Mucosa of descending colon (tissue), 3 donors: ENCODE measurements around the gene SPTLC2. TPM values are rescaled to one million over a fixed set of nuclear protein-coding genes. Genes with fewer than 3 reads are reported as not detected.

Experiments
- ATAC-seq: fragments of 200-7000 bp; cut with Tn5 transposase; one replicate; pipeline ENCODE4 v1.9.1; 2020; ENCODE audit warnings: mild to moderate bottlenecking, moderate library complexity
- DNase-seq, 3 donors: peaks; one replicate each; pipeline ENCODE4 v3.0.0-alpha.2; 2020
- H3K36me3 ChIP-seq: fragments of 200-600 bp; one replicate; pipeline ENCODE4 v1.8.0; 2021; ENCODE audit warnings: low read depth, mild to moderate bottlenecking
- H3K4me1 ChIP-seq: fragments of 200-600 bp; one replicate; pipeline ENCODE4 v1.8.0; 2021; ENCODE audit warnings: low read depth, mild to moderate bottlenecking
- H3K4me3 ChIP-seq: fragments of 200-600 bp; one replicate; pipeline ENCODE4 v1.8.0; 2021; ENCODE audit warnings: mild to moderate bottlenecking
- H3K9me3 ChIP-seq: fragments of 200-600 bp; one replicate; pipeline ENCODE4 v1.8.0; 2021; ENCODE audit warnings: mild to moderate bottlenecking
- intact Hi-C, 2 donors: fragments of 100-400 bp; cut with DNase I in 1 of 2; cut with micrococcal nuclease in 1 of 2; formaldehyde crosslinking; loops; one replicate each; pipeline versions ENCODE4 v1.11.0 to v1.11.1; 2022; cut with DNase I, micrococcal nuclease
- total RNA-seq, 3 donors: library from RNA; stranded (reverse); fragmentation: NEBNext Ultra II Directional in 2 of 3; extraction: Animal tissue kit (Norgen Biotek cat#: 25700) in 2 of 3; gene quantifications; one replicate each; pipeline versions ENCODE4 v1.2.1 to v1.2.4, GENCODE V29; 2021 to 2023
- TF ChIP-seq, protein P1 (sequence below): fragments of 200-600 bp; IDR thresholded peaks from one replicate; pipeline ENCODE4 v1.8.0; 2022; ENCODE audit warnings: antibody characterized with exemption, mild to moderate bottlenecking
- donor health status: DM: no; HTN: no; CAD: no; lungs with moderate emphysema.
- donor health status: DM: no; HTN: no; CAD: no.
- donor health status: DM: no; HTN: yes; CAD: no.

SPTLC2 gene
- total RNA-seq, 3 donors from 2014 or later: 43.2 to 67.1 (median 58.6) TPM

DNA sequence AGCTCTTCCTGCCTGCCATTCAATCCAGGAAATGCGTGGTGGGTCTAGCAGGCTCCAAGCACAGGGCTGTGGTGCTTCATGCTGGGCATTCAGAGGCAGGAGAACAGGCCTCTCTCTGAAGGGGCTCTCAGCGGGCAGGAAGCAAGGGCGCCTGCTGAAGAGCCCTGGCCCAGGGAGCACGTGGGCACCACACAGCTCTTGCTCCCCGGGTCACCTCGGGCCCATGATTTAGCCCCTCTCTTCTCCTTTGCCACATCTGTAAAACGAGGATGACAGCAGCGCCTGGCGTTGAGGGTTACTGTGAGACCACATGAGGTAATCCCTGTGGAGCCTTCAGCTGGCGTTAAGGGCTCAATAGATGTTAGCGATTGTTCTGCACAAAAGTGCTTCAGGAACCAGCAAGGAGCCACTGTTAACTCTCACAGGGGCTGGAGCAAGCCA is 37.6 kb upstream of the SPTLC2 start:
- TF ChIP-seq, protein P1, sequence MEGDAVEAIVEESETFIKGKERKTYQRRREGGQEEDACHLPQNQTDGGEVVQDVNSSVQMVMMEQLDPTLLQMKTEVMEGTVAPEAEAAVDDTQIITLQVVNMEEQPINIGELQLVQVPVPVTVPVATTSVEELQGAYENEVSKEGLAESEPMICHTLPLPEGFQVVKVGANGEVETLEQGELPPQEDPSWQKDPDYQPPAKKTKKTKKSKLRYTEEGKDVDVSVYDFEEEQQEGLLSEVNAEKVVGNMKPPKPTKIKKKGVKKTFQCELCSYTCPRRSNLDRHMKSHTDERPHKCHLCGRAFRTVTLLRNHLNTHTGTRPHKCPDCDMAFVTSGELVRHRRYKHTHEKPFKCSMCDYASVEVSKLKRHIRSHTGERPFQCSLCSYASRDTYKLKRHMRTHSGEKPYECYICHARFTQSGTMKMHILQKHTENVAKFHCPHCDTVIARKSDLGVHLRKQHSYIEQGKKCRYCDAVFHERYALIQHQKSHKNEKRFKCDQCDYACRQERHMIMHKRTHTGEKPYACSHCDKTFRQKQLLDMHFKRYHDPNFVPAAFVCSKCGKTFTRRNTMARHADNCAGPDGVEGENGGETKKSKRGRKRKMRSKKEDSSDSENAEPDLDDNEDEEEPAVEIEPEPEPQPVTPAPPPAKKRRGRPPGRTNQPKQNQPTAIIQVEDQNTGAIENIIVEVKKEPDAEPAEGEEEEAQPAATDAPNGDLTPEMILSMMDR: no peak
- H3K4me3 ChIP-seq: no peak overlapping the region

DNA sequence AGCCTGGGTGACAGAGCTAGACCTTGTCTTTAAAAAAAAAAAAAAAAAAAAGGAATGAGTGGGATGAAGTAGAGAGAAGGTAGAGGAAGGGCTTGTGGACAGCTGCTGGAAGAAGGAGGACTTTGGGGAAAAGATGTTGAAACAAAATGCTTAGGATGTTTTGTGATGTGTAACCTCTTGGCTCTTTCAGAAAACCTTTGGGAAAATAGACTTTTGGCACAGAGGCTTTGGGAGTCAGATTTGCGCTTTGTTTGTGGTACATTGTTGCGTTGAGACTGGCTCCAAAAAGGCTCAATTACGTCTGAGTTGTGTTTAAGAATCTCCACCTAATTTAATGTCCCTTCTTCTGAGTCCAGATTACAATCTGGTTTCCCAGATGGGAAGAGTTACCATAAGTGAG is 32.9 kb upstream of the SPTLC2 start:
- TF ChIP-seq, protein P1: no peak
- H3K36me3 ChIP-seq: no peaks in the 10 kb centered on the region
- no peak for DNase-seq
- intact Hi-C loops: no loop called here
- no peaks in the 10 kb centered on the region for H3K9me3 ChIP-seq
- peaks cover 5% of the 10 kb centered on the region for H3K4me1 ChIP-seq
- H3K4me3 ChIP-seq: no peak overlapping the region
- ATAC-seq: no peak

More for the DNA sequence above, 37.6 kb upstream of the SPTLC2 start:
- intact Hi-C loops: no loop called here
- DNase-seq (no peak), ATAC-seq (no peak)
- Histone ChIP-seq H3K4me1 (no peaks in the 10 kb centered on the region), H3K9me3 (no peaks in the 10 kb centered on the region), H3K36me3 (no peaks in the 10 kb centered on the region)

DNA sequence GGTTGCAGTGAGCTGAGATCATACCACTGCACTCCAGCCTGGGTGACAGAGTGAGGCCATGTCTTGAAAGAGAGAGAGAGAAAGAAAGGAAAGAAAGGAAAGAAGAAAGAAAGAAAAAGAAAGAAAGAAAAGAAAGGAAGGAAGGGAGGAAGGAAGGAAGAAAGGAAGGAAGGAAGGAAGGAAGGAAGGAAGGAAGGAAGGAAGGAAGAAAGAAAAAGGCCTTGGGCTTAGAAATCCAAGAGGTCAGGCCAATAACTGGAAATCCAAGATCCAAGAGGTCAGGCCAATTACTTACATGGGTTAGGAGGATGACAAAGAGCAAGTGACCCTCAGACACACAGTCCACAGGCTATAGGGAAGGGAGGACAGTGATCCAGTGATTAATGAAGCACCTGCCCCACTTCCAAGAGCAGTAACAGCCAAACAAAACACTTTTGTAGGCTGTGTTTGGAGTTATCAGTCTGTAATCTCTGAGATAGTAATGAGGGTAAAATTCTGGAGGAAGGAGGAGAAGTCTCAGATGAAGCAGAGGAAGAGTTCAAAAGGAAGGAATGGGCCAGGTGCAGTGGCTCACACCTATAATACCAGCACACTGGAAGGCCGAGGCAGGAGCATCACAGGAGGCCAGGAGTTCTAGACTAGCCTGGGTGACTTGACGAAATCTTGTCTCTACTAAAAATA is 32.2 kb upstream of the SPTLC2 start:
- Histone ChIP-seq H3K4me3 (no peak overlapping the region), H3K36me3 (no peaks in the 10 kb centered on the region), H3K4me1 (peaks cover 5% of the 10 kb centered on the region), H3K9me3 (no peaks in the 10 kb centered on the region)
- intact Hi-C loops: no loop called here
- TF ChIP-seq, protein P1: no peak
- DNase-seq (no peak), ATAC-seq (no peak)

DNA sequence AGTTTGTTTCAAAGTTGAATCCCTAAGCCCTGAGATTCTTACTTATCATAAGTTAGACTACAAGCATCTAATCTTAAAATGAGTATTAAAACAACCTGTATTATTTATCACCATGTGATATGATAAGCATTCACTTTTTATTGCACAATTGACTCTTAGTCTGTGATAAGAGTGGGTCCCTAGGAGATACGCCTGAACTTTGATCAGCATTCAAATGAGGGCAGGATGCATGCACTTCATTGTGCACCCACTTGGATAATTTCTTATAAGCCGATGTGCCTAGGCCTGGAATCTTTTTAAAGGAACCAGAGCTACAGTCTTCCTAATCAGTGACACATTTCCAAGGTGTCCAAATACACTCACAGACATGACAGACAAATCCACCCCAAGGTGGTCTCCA is 31.4 kb upstream of the SPTLC2 start:
- peak; percentile 96 for ATAC-seq
- peak in 1 of 3 donors; percentile 46 for DNase-seq
- TF ChIP-seq, protein P1: no peak
- intact Hi-C loops: no loop called here
- H3K36me3 ChIP-seq: no peaks in the 10 kb centered on the region
- no peak overlapping the region for H3K4me3 ChIP-seq
- H3K9me3 ChIP-seq: no peaks in the 10 kb centered on the region
- peaks cover 5% of the 10 kb centered on the region for H3K4me1 ChIP-seq

DNA sequence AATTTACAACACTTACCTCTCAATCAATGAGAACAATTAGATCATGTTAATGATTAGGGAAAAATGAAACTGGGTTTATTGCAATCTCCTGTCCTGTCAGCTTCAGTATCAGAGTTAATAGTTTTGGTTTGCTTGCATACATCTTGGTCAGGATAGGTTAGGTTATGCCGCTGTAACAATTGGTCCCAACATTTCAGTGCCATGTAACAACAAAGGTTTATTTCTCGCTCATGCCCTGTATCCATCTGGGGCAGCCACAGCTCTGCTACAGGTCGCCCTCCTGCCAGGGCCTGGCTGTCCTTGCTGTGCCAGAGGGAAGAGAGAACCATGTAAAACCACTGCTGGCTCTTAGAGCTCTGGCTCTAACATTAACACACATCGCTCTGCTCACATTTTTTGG is 30.5 kb upstream of the SPTLC2 start:
- DNase-seq (no peak), ATAC-seq (no peak)
- TF ChIP-seq, protein P1: no peak
- Histone ChIP-seq H3K4me3 (no peak overlapping the region), H3K4me1 (peaks cover 10% of the 10 kb centered on the region), H3K36me3 (no peaks in the 10 kb centered on the region), H3K9me3 (no peaks in the 10 kb centered on the region)
- intact Hi-C loops: no loop called here
